GM19397 (cell line): ENCODE data around the gene SQSTM1.
A peak's percentile ranks its signal among the peaks of the same experiment; 100 is the strongest.
"Not testable (repeated sequence)": the region's sequence is repeated elsewhere in the genome, so short reads cannot be mapped to it uniquely, and the experiment has no call there.

ENCODE experiments used
- ATAC-seq: cut with Tn5 transposase; IDR thresholded peaks from one replicate; pipeline ENCODE4 v1.9.1; 2021; ENCODE audit warnings: mild to moderate bottlenecking, moderate library complexity; ENCODE audit not compliant: unreplicated experiment

The SQSTM1 gene

DNA sequence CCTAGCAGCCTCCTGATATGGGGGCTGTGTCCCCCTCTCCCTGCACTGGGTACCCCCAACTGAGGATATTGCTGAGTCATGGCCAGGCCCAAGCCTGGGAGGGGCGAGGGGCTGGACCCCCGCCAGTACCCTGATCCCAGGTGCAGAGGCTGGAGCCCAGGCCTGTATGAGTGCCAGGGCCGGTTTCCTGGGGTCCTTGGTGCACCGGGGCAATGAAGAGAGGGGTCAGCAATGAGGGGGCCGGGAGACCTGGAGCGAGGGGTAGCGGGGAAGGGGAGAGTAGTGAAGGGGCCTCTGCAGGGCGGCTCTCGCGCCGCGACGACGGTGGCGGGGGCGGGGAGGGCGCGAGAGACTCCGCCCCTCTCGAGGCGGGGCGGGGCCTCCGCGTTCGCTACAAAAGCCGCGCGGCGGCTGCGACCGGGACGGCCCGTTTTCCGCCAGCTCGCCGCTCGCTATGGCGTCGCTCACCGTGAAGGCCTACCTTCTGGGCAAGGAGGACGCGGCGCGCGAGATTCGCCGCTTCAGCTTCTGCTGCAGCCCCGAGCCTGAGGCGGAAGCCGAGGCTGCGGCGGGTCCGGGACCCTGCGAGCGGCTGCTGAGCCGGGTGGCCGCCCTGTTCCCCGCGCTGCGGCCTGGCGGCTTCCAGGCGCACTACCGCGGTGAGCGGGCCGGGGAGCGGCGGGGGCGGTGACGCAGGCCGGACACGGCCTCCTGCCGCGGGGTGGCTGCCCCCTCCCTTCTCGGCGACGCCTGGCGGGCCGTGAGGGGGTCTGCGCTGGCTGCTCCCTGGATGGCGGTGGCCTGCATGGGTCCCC, at the start of gene SQSTM1:
Gene SQSTM1, plus strand, starts transcription at position 423 of the 815 bp plus-strand sequence. Its CDS starts 32 bp downstream, at position 455.
- peak; percentile 42 for ATAC-seq

- ATAC-seq = no peak
Observed at GRCh38 chr5:179771311-179771895, 49.3 kb upstream of the SQSTM1 start.

DNA sequence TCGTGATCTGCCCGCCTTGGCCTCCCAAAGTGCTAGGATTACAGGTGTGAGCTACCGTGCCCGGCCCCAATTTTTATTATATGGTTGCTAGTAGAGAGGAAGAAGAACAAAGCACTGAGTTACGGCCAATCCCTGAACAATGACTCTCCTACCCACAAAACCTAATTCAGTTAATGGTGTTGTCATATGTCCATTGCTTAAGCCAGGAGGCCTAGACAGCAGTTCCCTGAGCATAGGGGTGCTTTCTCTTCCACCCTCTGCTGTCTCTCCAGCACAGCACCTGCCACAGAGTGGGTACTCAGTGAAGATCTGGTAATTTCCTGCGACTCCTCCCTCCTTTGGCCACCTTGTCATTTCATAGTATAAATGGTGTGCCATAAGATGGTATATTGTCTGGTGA, 48.4 kb upstream of the SQSTM1 start:
- no peak for ATAC-seq

DNA sequence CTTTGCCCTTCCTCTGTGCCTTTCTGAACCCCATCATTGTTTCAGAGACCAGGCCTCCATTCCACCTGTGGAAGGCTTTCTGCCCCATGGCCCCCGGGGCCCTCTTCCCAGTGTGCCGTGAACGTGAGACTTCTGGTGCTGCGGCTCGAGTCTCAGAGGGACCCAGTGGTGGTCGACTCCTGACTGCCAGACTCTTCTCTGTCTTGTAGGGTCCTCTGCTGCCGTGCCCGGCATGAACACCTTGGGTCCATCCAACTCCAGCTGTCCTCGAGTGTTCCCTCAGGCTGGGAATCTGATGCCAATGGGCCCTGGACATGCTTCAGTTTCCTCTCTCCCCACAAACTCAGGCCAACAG, 47.0 kb upstream of the SQSTM1 start:
- no peak for ATAC-seq

- no peak for ATAC-seq
Observed at GRCh38 chr5:179774442-179774841, 46.3 kb upstream of the SQSTM1 start.

GRCh38 chr5:179776411-179776938, 44.2 kb upstream of the SQSTM1 start:
- ATAC-seq = no peak

- no peak for ATAC-seq
Observed at GRCh38 chr5:179777456-179777855, 43.2 kb upstream of the SQSTM1 start.

DNA sequence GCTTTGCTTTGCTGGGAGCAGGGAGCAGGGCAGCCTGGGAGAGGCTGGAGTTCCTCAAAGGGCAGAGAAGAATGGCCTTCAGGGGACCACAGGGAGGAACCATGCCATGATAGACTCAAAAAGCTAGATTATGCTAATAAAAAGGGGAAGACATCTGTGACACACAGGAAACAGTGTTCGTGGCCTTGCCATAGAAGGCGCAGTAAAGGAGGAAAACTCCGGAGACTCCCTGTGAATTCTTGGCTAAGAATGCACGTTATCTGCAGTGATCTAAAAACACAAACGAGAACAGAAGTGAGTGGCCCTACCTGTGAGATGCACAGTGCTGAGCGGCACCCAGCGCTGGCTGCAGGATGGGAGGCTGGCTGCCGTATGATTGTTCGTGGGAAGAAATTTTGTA, 42.8 kb upstream of the SQSTM1 start:
- no peak for ATAC-seq

DNA sequence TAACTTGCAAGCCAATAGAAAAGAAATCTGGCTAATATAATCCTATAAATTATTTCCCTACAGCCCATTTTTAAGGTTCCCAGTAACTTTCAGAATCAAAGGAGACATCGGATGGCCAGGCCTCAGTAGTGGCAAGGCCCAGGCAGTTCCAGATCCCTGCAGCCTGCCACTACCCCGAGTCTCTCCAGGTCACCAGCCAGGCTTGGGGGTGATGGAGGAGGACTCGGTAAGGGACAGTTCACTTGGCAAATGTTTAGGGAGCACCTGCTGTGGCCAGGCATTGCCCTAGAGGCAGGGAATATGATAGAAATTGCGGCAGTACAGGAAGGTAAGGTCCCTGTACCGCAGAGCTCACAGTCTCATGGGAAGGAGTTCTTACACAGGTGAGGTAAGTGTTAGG, 42.1 kb upstream of the SQSTM1 start:
- no peak for ATAC-seq

GRCh38 chr5:179779826-179780225, 40.9 kb upstream of the SQSTM1 start:
- no peak for ATAC-seq

GRCh38 chr5:179780362-179780761, 40.3 kb upstream of the SQSTM1 start:
- no peak for ATAC-seq

GRCh38 chr5:179781846-179782245, 38.9 kb upstream of the SQSTM1 start:
- ATAC-seq = no peak

GRCh38 chr5:179783128-179783527, 37.6 kb upstream of the SQSTM1 start:
- ATAC-seq = no peak

DNA sequence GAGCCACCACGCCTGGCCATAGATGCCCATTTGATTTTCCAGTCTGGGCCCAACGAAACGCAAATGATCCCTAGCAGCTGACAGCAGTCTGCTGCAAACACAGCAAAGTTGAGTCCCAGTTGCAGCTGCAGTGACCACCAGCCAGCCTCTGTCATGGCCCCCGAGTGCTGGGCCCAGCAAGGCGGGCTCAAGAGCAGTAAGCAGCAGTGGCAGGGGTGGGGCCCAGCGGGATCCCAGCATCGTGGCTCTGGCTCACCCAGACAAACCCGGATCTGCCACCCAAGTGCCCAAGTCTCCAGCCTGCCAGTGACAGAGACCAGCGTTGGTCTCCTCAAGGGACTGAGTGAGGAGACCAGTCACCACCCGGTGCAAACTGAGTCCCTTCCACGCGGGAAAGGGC, 33.8 kb upstream of the SQSTM1 start:
- no peak for ATAC-seq

- ATAC-seq = no peak
Observed at GRCh38 chr5:179788193-179788854, 32.4 kb upstream of the SQSTM1 start.

DNA sequence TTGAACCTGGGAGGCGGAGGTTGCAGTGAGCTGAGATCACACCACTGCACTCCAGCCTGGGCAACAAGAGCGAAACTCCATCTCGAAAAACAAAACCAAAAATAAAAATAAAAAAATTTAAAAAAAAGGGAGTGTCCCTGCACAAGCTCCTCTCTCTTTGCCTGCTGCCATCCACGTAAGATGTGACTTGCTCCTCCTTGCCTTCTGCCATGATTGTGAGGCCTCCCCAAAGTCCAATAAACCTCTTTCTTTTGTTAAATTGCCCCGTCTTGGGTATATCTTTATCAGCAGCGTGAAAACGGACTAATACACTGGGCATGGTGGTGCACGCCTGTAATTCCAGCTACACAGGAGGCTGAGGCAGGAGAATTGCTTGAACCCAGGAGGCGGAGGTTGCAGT, 31.4 kb upstream of the SQSTM1 start:
- not testable (repeated sequence) for ATAC-seq

DNA sequence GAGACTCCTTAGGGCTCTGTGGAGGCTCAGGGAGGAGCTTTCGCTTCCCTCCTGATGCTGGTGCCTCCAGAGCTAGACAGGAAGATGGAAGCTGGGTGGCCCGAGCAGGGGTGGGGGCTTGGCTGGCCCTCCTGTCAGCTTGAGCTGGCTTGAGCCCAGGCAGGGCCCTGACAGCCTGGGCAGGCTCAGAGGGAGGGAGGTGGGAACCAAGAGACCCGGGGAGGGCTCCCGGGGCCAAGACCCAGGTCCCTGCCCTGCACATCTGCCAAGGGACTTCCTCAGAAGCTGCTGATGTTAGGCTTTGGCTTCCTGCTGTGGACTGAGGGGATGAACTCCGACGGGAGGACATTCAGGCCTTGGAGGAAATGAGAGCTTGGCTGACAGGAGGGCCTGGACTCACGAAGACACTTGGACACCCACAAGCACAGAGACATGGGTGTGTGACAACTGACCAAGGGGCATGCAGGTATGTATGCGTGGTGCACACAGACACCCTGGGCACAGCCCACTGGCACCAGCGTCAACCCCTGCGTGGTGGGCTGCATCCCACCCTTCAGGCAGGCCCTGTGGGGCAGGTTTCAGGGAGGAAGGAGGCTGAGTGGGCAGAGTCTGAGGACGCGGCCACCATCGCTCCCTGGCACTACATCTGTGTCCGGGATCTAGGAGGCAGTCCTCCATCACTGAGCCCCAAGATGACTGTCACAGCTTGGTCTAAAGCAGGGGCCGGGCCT, 28.7 kb upstream of the SQSTM1 start:
- ATAC-seq = no peak

DNA sequence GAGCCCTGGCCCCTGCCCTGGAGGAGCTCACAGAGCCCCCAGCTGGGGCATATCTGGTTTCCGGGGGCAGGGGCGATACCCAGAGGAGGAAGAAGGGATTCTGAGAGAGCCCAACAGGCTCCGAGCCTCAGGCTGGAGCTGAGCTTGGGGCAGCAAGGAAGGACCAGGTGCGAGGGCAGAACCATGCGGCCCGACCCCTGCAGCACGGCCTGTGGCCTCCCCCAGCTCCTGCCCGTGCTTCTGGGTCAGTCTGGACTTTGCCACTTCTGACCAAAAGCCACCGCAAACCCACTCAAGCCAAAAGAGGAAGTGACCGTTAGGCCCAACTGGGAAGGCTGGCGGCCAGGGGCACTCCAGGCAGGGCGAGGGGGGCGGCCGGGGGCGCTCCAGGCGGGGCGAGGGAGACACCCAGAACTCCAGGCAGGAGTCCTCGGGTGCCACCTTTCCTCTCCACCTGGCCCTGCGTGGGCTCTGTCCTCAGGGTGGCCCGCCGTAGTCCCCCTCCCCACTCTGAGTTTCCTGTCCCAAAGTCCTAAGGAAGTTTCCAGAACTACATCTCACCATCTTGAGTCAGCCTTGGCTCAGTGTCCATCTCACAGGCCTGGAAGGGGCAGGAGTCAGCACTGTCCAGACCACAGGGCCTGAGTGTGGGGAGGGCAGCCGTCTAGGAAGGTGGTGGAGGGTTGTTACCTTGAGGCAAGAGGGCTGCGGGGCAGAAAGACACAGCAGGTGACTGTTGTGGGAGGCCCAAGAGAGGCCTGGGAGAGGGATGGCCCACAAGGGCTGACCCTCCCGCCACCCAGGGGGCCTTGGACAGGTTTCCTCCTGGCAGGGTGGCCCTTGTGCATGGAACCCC, 27.9 kb upstream of the SQSTM1 start:
- no peak for ATAC-seq

DNA sequence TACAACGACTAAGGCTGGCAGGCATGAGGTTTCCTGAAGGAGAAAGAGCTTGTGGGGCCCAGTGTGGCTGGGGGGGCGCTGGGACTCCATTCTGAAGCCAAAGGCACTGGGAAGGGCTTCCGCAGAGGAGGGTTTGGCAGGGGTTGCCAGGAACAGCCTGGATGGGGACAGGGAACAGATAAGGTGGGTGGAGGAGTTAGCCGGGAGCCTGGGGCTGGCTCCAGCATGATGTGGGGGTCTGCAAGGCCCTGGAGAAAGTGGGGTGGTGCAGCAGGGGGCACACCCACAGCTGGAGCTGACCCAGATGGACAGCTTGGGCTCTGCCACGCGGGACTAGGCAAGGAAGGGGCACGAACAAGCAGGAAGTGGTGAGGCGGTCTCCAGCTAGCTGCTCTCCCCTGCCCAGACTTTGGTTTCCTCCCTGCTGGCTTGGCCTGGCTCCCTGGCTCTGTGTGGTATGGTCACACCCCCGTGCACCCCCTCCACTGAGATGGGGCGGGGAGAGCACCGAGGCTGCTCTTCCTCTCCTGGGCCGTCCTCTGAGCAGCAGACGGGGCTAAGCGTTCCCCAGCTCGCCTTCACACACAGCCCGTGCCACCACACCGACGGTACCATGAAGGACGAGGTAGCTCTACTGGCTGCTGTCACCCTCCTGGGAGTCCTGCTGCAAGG, 27.1 kb upstream of the SQSTM1 start, which contains the start of gene LTC4S:
Gene LTC4S, plus strand, starts transcription at position 519 of the 672 bp plus-strand sequence. Its CDS starts 95 bp downstream, at position 614.
- ATAC-seq = no peak

GRCh38 chr5:179794171-179794570, 26.5 kb upstream of the SQSTM1 start:
- no peak for ATAC-seq
